ENCODE results near the gene IFIT5.

Gene IFIT5

DNA sequence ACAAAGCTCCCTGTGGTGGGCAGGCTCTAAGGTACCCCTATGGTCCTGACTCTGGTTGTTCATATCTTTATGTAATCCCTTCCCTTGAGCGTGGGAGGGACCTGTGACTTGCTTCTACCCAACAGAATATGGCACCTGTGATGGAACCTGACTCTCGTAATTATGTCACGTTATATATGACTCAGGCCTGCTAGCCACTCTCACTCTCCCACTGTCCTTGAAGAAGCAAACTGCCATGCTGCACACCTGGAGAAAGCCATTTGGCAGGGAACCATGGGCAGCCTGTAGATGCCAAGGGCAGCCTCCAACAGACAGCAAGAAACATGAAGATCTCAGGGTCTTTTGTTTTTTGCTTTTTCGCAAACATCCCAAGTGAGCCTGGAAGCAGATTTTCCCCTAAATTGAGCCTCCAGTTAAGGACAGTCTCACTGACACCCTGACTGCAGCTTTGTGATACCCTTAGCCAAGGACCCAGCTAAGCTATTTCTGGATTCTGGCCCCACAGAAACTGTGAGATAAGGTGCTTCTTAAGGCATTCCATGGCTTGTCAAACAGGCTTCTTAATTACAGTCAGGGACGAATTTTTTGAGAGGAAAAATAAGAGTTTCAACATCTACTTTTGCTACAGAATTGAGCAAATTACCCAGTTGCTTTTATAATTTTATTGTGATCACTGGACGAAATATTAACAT, 49.6 kb downstream of the IFIT5 start:
- DNase-seq (ENCODE audit: extremely low read depth, low read depth), result no peak
- TF ChIP-seq, protein P1, sequence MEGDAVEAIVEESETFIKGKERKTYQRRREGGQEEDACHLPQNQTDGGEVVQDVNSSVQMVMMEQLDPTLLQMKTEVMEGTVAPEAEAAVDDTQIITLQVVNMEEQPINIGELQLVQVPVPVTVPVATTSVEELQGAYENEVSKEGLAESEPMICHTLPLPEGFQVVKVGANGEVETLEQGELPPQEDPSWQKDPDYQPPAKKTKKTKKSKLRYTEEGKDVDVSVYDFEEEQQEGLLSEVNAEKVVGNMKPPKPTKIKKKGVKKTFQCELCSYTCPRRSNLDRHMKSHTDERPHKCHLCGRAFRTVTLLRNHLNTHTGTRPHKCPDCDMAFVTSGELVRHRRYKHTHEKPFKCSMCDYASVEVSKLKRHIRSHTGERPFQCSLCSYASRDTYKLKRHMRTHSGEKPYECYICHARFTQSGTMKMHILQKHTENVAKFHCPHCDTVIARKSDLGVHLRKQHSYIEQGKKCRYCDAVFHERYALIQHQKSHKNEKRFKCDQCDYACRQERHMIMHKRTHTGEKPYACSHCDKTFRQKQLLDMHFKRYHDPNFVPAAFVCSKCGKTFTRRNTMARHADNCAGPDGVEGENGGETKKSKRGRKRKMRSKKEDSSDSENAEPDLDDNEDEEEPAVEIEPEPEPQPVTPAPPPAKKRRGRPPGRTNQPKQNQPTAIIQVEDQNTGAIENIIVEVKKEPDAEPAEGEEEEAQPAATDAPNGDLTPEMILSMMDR (IDR thresholded peaks at IDR 0.05; ENCODE audit: low read depth, low read length, missing control alignments), result no peak
- no peak overlapping the region for H3K4me3 ChIP-seq (replicated peaks; ENCODE audit: low read depth, low read length)

DNA sequence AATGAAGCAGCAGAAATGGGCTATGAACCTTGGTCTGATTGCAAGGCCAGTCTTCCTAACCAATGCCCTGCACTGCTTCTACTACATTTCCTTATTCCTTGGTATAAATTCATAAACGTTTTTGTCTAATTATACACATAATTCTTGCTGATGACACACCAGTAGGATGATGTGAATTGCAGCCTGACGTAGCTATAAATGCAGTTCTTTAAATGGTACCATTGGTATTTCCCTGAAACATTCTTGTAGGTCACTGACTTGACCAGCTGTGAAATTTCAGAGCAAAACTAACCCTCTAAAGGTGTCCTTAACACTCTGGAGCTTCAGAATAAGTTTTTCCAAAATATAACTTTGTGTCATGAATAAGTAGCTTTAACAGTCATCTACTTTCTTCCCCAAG, 50.8 kb downstream of the IFIT5 start:
- TF ChIP-seq, protein P1 (IDR thresholded peaks at IDR 0.05; ENCODE audit: low read depth, low read length, missing control alignments), result no peak
- DNase-seq (ENCODE audit: extremely low read depth, low read depth), result no peak
- H3K4me3 ChIP-seq (replicated peaks; ENCODE audit: low read depth, low read length), result no peak overlapping the region

DNA sequence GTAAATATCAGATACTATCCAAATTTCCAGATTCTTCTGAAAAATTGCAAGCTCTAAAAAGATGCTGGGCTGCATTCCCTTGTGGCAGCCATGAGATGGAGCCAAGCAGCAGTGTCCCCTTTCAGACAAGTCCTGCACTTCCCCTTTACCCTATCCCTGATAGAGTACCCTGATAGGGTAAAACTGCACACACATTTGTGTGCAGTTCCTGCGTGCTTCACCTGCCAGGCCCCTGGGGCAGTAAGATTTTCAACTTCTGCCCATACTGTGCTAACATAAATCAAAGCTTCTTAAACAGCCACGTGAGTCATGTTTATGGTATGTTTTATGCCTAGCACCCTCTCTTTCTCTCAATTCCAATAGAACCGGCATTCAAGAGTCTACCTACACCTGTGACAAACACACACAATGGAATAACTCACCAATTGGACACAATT, 52.2 kb downstream of the IFIT5 start:
- DNase-seq (ENCODE audit: extremely low read depth, low read depth), result no peak
- TF ChIP-seq, protein P1 (IDR thresholded peaks at IDR 0.05; ENCODE audit: low read depth, low read length, missing control alignments), result peak; percentile 62
- no peak overlapping the region for H3K4me3 ChIP-seq (replicated peaks; ENCODE audit: low read depth, low read length)

DNA sequence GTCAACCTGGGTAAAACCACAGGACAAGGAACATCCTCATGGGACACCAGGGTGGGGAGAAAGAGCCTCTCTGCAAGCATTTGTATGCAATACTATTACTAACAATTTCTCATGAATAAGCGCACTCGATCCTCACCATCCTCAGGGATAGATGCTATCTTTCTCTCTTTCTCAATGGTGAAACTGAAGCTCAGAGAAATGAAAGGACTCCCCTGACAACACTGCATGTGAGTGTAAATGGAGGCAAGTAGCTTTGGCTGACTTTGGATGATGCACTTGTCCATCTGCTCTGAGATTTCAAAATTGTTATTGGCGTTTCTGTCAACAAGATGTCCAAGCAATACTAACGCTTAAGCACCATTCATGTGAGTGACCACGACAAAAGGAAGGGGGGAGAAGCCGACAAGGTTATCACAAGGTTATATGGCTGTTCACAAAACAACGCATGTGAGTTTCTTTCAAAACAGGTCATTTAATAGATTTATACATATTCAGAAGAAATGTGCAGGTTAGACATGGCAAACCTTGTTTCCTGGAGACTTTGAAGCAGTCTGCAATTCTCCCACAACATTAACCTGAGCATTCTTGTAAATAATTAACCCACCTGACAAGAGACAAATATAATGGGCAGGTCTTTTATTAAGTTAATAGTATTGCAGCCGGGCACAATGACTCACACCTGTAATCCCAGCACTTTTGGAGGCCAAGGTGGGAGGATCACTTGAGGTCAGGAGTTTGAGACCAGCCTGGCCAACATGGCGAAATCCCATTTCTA, 54.0 kb downstream of the IFIT5 start:
- DNase-seq (ENCODE audit: extremely low read depth, low read depth), result no peak
- TF ChIP-seq, protein P1 (IDR thresholded peaks at IDR 0.05; ENCODE audit: low read depth, low read length, missing control alignments), result no peak
- no peak overlapping the region for H3K4me3 ChIP-seq (replicated peaks; ENCODE audit: low read depth, low read length)

DNA sequence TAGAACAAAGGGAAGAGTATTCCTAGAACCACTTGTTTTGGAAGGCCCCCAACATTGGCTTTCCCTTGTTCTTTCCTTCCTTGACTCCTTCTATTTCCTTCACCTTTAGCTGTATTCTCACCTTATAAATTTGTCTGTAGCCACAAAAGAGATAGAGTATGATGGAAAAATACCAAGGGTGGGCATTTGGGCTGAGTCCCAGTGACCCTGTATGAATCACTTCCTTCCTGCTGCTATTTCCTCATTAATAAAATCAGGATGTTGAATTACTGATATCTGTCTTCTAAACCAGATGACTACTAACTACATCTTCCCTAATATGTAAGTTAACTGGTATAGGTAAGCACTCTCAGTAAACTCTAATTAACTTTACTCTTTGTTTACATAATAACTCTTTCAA, 55.1 kb downstream of the IFIT5 start:
- TF ChIP-seq, protein P1 (IDR thresholded peaks at IDR 0.05; ENCODE audit: low read depth, low read length, missing control alignments), result no peak
- no peak for DNase-seq (ENCODE audit: extremely low read depth, low read depth)
- H3K4me3 ChIP-seq (replicated peaks; ENCODE audit: low read depth, low read length), result no peak overlapping the region

Measured in HFF-Myc (cell line).